ENCODE results near the gene PRXL2C.

- TF ChIP-seq EZH2phosphoT487 (IDR thresholded peaks at IDR 0.05; ENCODE audit: insufficient read depth, low read depth): no peak
- no peak for TF ChIP-seq EZH2 (IDR thresholded peaks at IDR 0.05; ENCODE audit: insufficient read depth, poor library complexity, severe bottlenecking)
These were observed 36.0 kb downstream of the PRXL2C start for GRCh38 chr9:96619124-96619465.

Measured in GM23248 (cell line).